WTC11 (cell line): ENCODE measurements around the gene MLH3. TPM values are rescaled to one million over a fixed set of nuclear protein-coding genes. Genes with fewer than 3 reads are reported as not detected.

Experiments
- ATAC-seq: fragments of 200-7000 bp; cut with Tn5 transposase; 2 replicates; pipeline ENCODE4 v1.10.0; 2021; ENCODE audit warnings: mild to moderate bottlenecking, moderate library complexity
- CTCF ChIA-PET: fragments of 300-600 bp; sonication (Branson Sonifier 250); formaldehyde crosslinking; loops from one replicate; lab custom pipeline; 2021; ENCODE audit warnings: antibody characterized with exemption; lab: Charles Lee
- POLR2A ChIA-PET: fragments of 350-600 bp; sonication (Branson Sonifier 250); formaldehyde crosslinking; loops from one replicate; lab custom pipeline; 2021; ENCODE audit warnings: antibody characterized with exemption; lab: Charles Lee
- DNase-seq: peaks from one replicate; pipeline ENCODE4 v3.0.0; 2021; ENCODE audit warnings: low spot score
- H3K27ac Mint-ChIP-seq: 2 replicates; pipeline ENCODE4 v1.8.0; 2021; ENCODE audit warnings: mixed read lengths
- H3K27me3 Mint-ChIP-seq: 2 replicates; pipeline ENCODE4 v1.8.0; 2021; ENCODE audit warnings: low read depth, mild to moderate bottlenecking, moderate library complexity, mixed read lengths
- H3K36me3 Mint-ChIP-seq: 2 replicates; pipeline ENCODE4 v1.8.0; 2021; ENCODE audit warnings: mixed read lengths
- H3K4me1 Mint-ChIP-seq: 2 replicates; pipeline ENCODE4 v1.8.0; 2022; ENCODE audit warnings: mixed read lengths
- H3K4me3 Mint-ChIP-seq: 2 replicates; pipeline ENCODE4 v1.8.0; 2021; ENCODE audit warnings: mild to moderate bottlenecking, moderate library complexity, mixed read lengths
- H3K9me3 Mint-ChIP-seq: 2 replicates; pipeline ENCODE4 v1.8.0; 2021; ENCODE audit warnings: mixed read lengths
- CBFB ChIP-seq: sonication (generic); formaldehyde crosslinking; IDR thresholded peaks from 2 replicates; pipeline ENCODE4 v1.8.1; 2022; ENCODE audit warnings: mild to moderate bottlenecking, low read depth, missing genetic modification reagents
- FOXK1 ChIP-seq: sonication (generic); formaldehyde crosslinking; IDR thresholded peaks from 2 replicates; pipeline ENCODE4 v1.8.0; 2022; ENCODE audit warnings: mild to moderate bottlenecking, moderate library complexity, missing genetic modification reagents
- GRHL2 ChIP-seq: fragments of 250-450 bp; sonication (Bioruptor Pico); IDR thresholded peaks from 2 replicates; pipeline ENCODE4 v1.8.0; 2022; ENCODE audit warnings: mild to moderate bottlenecking, moderate library complexity; ENCODE audit not compliant: insufficient replicate concordance, severe bottlenecking
- JUN ChIP-seq: sonication (generic); formaldehyde crosslinking; IDR thresholded peaks from 2 replicates; pipeline ENCODE4 v1.8.0; 2023; ENCODE audit warnings: mild to moderate bottlenecking, missing genetic modification reagents
- MXD4 ChIP-seq: fragments of 250-450 bp; sonication (Bioruptor Pico); IDR thresholded peaks from 2 replicates; pipeline ENCODE4 v1.8.0; 2021; ENCODE audit warnings: mild to moderate bottlenecking, moderate library complexity, borderline replicate concordance
- NFYB ChIP-seq: sonication (generic); formaldehyde crosslinking; conservative IDR thresholded peaks from 2 replicates; pipeline ENCODE4 v1.8.0; 2022; ENCODE audit warnings: low read depth, missing genetic modification reagents
- NR1H2 ChIP-seq: sonication (generic); formaldehyde crosslinking; IDR thresholded peaks from 2 replicates; pipeline ENCODE4 v1.9.0; 2021; ENCODE audit warnings: mild to moderate bottlenecking, moderate library complexity, missing genetic modification reagents
- NR2C2 ChIP-seq: sonication (generic); formaldehyde crosslinking; IDR thresholded peaks from 2 replicates; pipeline ENCODE4 v1.8.0; 2022; ENCODE audit warnings: mild to moderate bottlenecking, missing genetic modification reagents
- ZNF263 ChIP-seq: sonication (generic); formaldehyde crosslinking; IDR thresholded peaks from 2 replicates; pipeline ENCODE4 v1.8.1; 2022; ENCODE audit warnings: low read depth, mild to moderate bottlenecking, moderate library complexity, missing genetic modification reagents
- total RNA-seq: library from RNA; stranded (reverse); gene quantifications from 3 replicates; pipeline ENCODE4 v1.2.3, GENCODE V29; 2021
- TF ChIP-seq, protein P1 (sequence below): sonication (generic); formaldehyde crosslinking; IDR thresholded peaks from 2 replicates; pipeline ENCODE4 v1.8.1; 2023; ENCODE audit warnings: mild to moderate bottlenecking, moderate library complexity, missing genetic modification reagents
- TF ChIP-seq, protein P2 (sequence below): fragments of 250-450 bp; sonication (Bioruptor Pico); IDR thresholded peaks from 2 replicates; pipeline ENCODE4 v2.1.2; 2022; ENCODE audit warnings: mild to moderate bottlenecking, moderate library complexity
- TF ChIP-seq, protein P3 (sequence below): fragments of 250-450 bp; sonication (Bioruptor Pico); IDR thresholded peaks from 2 replicates; pipeline ENCODE4 v1.9.0; 2021; ENCODE audit warnings: mild to moderate bottlenecking, borderline replicate concordance
- TF ChIP-seq, protein P4 (sequence below): sonication (generic); formaldehyde crosslinking; conservative IDR thresholded peaks from 2 replicates; pipeline ENCODE4 v1.8.1; 2023; ENCODE audit warnings: mild to moderate bottlenecking, low read depth, missing genetic modification reagents, moderate library complexity
- TF ChIP-seq, protein P5 (sequence below): fragments of 250-450 bp; sonication (Bioruptor Pico); conservative IDR thresholded peaks from 2 replicates; pipeline ENCODE4 v1.9.0; 2021; ENCODE audit warnings: mild to moderate bottlenecking
- TF ChIP-seq, protein P6 (sequence below): fragments of 200-600 bp; IDR thresholded peaks from 2 replicates; pipeline ENCODE4 v1.8.0; 2022; ENCODE audit warnings: antibody characterized with exemption

MLH3 gene
- total RNA-seq, 1 experiment from 2014 or later = 16.7 TPM

DNA sequence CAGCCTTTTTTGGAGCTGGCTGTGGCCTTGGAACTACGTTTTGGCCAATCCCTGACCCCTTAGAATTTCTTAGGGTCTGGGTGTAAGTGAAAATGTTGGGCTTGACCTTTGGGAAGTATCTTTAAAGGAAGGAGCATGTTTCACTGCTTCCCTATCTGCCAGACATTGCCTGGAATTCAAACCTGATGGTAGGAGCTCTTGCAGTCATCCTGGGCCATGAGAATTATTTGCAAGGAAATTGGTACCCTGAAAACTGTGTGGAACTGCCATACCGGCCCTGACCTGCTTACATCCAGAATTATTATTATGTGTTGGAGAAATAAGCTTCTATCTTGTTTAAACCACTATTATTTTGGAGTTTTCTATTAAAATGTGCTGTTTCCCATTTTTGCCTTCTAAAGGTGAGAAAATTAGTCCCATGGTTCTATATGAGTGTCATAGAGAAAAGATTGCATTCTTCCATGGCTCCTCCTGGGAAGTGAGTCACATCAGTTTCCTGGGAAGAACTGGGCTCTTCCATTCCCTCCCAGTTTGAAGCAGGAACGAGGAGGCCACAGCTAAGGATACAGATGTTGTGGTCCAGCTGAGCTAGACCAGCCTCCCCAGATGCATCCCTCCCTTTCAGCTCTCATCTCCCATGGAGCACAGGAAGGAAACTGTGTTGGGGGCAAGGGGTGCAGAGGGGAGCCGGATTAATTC lies 86.3 kb downstream of the MLH3 start:
- Mint-ChIP-seq H3K4me3 (no peak overlapping the region), H3K9me3 (no peaks in the 10 kb centered on the region), H3K36me3 (no peaks in the 10 kb centered on the region), H3K27me3 (no peaks in the 10 kb centered on the region), H3K27ac (no peak overlapping the region), H3K4me1 (peaks cover 9% of the 10 kb centered on the region)
- DNase-seq (no peak), ATAC-seq (no peak)
- POLR2A ChIA-PET = no interaction called here
- CTCF ChIA-PET = interaction anchor here (1.0 to 2.4 kb wide), 6 partner anchors 9 to 42 kb away, joined by 3 to 20 read pairs (median 4); partner anchors contain the start of gene RPS6KL1
- TF ChIP-seq, protein P1, sequence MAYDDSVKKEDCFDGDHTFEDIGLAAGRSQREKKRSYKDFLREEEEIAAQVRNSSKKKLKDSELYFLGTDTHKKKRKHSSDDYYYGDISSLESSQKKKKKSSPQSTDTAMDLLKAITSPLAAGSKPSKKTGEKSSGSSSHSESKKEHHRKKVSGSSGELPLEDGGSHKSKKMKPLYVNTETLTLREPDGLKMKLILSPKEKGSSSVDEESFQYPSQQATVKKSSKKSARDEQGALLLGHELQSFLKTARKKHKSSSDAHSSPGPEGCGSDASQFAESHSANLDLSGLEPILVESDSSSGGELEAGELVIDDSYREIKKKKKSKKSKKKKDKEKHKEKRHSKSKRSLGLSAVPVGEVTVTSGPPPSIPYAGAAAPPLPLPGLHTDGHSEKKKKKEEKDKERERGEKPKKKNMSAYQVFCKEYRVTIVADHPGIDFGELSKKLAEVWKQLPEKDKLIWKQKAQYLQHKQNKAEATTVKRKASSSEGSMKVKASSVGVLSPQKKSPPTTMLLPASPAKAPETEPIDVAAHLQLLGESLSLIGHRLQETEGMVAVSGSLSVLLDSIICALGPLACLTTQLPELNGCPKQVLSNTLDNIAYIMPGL (CRISPR knock-in tag) = no peak
- TF ChIP-seq CBFB (CRISPR knock-in tag) (no peak), FOXK1 (no peak), NR1H2 (CRISPR knock-in tag) (no peak), GRHL2 (CRISPR knock-in tag) (no peak), JUN (no peak), NFYB (CRISPR knock-in tag) (no peak), ZNF263 (CRISPR knock-in tag) (no peak), MXD4 (CRISPR knock-in tag) (no peak), NR2C2 (no peak)
- TF ChIP-seq, protein P2, sequence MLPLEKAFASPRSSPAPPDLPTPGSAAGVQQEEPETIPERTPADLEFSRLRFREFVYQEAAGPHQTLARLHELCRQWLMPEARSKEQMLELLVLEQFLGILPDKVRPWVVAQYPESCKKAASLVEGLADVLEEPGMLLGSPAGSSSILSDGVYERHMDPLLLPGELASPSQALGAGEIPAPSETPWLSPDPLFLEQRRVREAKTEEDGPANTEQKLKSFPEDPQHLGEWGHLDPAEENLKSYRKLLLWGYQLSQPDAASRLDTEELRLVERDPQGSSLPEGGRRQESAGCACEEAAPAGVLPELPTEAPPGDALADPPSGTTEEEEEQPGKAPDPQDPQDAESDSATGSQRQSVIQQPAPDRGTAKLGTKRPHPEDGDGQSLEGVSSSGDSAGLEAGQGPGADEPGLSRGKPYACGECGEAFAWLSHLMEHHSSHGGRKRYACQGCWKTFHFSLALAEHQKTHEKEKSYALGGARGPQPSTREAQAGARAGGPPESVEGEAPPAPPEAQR (CRISPR knock-in tag) = no peak
- TF ChIP-seq, protein P3, sequence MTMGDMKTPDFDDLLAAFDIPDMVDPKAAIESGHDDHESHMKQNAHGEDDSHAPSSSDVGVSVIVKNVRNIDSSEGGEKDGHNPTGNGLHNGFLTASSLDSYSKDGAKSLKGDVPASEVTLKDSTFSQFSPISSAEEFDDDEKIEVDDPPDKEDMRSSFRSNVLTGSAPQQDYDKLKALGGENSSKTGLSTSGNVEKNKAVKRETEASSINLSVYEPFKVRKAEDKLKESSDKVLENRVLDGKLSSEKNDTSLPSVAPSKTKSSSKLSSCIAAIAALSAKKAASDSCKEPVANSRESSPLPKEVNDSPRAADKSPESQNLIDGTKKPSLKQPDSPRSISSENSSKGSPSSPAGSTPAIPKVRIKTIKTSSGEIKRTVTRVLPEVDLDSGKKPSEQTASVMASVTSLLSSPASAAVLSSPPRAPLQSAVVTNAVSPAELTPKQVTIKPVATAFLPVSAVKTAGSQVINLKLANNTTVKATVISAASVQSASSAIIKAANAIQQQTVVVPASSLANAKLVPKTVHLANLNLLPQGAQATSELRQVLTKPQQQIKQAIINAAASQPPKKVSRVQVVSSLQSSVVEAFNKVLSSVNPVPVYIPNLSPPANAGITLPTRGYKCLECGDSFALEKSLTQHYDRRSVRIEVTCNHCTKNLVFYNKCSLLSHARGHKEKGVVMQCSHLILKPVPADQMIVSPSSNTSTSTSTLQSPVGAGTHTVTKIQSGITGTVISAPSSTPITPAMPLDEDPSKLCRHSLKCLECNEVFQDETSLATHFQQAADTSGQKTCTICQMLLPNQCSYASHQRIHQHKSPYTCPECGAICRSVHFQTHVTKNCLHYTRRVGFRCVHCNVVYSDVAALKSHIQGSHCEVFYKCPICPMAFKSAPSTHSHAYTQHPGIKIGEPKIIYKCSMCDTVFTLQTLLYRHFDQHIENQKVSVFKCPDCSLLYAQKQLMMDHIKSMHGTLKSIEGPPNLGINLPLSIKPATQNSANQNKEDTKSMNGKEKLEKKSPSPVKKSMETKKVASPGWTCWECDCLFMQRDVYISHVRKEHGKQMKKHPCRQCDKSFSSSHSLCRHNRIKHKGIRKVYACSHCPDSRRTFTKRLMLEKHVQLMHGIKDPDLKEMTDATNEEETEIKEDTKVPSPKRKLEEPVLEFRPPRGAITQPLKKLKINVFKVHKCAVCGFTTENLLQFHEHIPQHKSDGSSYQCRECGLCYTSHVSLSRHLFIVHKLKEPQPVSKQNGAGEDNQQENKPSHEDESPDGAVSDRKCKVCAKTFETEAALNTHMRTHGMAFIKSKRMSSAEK (CRISPR knock-in tag) = no peak
- TF ChIP-seq, protein P4, sequence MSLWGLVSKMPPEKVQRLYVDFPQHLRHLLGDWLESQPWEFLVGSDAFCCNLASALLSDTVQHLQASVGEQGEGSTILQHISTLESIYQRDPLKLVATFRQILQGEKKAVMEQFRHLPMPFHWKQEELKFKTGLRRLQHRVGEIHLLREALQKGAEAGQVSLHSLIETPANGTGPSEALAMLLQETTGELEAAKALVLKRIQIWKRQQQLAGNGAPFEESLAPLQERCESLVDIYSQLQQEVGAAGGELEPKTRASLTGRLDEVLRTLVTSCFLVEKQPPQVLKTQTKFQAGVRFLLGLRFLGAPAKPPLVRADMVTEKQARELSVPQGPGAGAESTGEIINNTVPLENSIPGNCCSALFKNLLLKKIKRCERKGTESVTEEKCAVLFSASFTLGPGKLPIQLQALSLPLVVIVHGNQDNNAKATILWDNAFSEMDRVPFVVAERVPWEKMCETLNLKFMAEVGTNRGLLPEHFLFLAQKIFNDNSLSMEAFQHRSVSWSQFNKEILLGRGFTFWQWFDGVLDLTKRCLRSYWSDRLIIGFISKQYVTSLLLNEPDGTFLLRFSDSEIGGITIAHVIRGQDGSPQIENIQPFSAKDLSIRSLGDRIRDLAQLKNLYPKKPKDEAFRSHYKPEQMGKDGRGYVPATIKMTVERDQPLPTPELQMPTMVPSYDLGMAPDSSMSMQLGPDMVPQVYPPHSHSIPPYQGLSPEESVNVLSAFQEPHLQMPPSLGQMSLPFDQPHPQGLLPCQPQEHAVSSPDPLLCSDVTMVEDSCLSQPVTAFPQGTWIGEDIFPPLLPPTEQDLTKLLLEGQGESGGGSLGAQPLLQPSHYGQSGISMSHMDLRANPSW (CRISPR knock-in tag) = no peak
- TF ChIP-seq, protein P5, sequence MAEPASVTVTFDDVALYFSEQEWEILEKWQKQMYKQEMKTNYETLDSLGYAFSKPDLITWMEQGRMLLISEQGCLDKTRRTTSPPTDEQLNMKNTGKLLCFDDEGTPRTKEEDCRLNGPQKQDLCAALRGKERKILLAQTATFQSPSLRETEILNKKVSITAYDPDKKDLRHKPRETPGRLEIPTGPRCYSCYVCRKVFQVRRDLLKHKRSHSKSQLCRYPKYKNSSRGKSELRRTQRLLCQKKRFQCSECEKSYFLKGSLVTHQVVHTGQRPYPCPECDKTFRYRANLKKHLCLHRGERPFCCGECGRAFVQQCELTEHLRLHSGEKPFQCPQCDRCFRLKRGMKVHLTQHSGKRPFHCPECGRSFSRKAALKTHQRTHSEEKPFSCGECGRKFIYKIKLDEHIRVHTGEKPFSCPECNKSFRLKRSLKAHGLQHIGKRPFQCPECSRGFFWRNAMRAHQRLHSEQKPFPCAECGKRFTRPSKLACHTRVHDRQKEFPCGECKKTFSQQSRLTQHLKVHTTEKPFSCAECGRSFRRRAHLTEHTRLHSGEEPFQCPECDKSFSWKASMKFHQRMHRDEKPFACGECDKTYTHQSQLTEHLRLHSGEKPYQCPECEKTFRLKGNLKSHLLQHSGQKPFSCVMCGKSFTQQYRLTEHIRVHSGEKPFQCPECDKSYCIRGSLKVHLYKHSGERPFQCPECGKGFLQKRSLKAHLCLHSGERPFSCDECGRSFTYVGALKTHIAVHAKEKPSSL = no peak
- TF ChIP-seq, protein P6, sequence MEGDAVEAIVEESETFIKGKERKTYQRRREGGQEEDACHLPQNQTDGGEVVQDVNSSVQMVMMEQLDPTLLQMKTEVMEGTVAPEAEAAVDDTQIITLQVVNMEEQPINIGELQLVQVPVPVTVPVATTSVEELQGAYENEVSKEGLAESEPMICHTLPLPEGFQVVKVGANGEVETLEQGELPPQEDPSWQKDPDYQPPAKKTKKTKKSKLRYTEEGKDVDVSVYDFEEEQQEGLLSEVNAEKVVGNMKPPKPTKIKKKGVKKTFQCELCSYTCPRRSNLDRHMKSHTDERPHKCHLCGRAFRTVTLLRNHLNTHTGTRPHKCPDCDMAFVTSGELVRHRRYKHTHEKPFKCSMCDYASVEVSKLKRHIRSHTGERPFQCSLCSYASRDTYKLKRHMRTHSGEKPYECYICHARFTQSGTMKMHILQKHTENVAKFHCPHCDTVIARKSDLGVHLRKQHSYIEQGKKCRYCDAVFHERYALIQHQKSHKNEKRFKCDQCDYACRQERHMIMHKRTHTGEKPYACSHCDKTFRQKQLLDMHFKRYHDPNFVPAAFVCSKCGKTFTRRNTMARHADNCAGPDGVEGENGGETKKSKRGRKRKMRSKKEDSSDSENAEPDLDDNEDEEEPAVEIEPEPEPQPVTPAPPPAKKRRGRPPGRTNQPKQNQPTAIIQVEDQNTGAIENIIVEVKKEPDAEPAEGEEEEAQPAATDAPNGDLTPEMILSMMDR = no peak
